ENCODE results near the gene SMYD4.

DNA sequence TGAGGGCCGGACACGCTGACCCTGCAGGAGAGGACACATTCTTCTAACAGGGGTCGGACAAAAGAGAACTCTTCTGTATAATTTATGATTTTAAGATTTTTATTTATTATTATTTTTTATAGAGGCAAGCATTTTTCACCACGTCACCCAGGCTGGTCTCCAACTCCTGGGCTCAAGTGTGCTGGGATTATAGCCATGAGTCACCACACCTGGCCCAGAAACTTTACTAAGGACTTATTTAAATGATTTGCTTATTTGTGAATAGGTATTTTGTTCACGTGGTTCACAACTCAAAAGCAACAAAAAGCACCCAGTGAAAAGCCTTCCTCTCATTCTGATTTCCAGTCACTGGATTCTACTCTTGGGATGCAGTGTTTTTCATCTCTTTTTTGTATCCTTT, 70.2 kb downstream of the SMYD4 start:
- no peak for TF ChIP-seq POLR2A (IDR thresholded peaks at IDR 0.05)
- TF ChIP-seq, protein P1, sequence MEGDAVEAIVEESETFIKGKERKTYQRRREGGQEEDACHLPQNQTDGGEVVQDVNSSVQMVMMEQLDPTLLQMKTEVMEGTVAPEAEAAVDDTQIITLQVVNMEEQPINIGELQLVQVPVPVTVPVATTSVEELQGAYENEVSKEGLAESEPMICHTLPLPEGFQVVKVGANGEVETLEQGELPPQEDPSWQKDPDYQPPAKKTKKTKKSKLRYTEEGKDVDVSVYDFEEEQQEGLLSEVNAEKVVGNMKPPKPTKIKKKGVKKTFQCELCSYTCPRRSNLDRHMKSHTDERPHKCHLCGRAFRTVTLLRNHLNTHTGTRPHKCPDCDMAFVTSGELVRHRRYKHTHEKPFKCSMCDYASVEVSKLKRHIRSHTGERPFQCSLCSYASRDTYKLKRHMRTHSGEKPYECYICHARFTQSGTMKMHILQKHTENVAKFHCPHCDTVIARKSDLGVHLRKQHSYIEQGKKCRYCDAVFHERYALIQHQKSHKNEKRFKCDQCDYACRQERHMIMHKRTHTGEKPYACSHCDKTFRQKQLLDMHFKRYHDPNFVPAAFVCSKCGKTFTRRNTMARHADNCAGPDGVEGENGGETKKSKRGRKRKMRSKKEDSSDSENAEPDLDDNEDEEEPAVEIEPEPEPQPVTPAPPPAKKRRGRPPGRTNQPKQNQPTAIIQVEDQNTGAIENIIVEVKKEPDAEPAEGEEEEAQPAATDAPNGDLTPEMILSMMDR (IDR thresholded peaks at IDR 0.05) = no peak

Data from adrenal gland (tissue), 5 donors.